HepG2 (cell line): ENCODE measurements around the gene SLTM. TPM values are rescaled to one million over a fixed set of nuclear protein-coding genes. Genes with fewer than 3 reads are reported as not detected.

ENCODE experiments used
- EHMT2 ChIP-seq: fragments of 200-600 bp; sonication (generic); IDR thresholded peaks from 2 replicates; pipeline ENCODE4 v1.7.0; 2017; ENCODE audit warnings: antibody characterized with exemption, low read depth, low read length, borderline replicate concordance
- ELF3 ChIP-seq: IDR thresholded peaks from 2 replicates; pipeline ENCODE4 v1.6.1; 2016; ENCODE audit warnings: missing genetic modification reagents, missing compliant biosample characterization
- GMEB1 ChIP-seq: sonication (generic); formaldehyde crosslinking; IDR thresholded peaks from 2 replicates; pipeline ENCODE4 v1.5.1; 2020; ENCODE audit warnings: missing genetic modification reagents, mild to moderate bottlenecking, borderline replicate concordance
- IKZF1 ChIP-seq: fragments of 450-650 bp; IDR thresholded peaks from 2 replicates; pipeline ENCODE4 v1.7.1; 2016
- LRRFIP1 ChIP-seq: sonication (generic); formaldehyde crosslinking; conservative IDR thresholded peaks from 2 replicates; pipeline ENCODE4 v1.4.0; 2020; ENCODE audit warnings: missing genetic modification reagents
- NCOA5 ChIP-seq: sonication (generic); formaldehyde crosslinking; IDR thresholded peaks from 2 replicates; pipeline ENCODE4 v1.4.0; 2020; ENCODE audit warnings: missing genetic modification reagents
- NFKB2 ChIP-seq: sonication (generic); formaldehyde crosslinking; IDR thresholded peaks from 2 replicates; pipeline ENCODE4 v1.4.0; 2020; ENCODE audit warnings: missing genetic modification reagents, borderline replicate concordance
- RXRB ChIP-seq: IDR thresholded peaks from 2 replicates; pipeline ENCODE4 v1.6.1; 2016; ENCODE audit warnings: borderline replicate concordance, missing genetic modification reagents, missing compliant biosample characterization
- SPEN ChIP-seq: sonication (generic); formaldehyde crosslinking; IDR thresholded peaks from 2 replicates; pipeline ENCODE4 v1.5.1; 2020; ENCODE audit warnings: low read depth, mild to moderate bottlenecking, missing genetic modification reagents
- THAP11 ChIP-seq: IDR thresholded peaks from 2 replicates; pipeline ENCODE4 v1.6.1; 2016; ENCODE audit warnings: missing biosample characterization, missing genetic modification reagents
- ZFP1 ChIP-seq: IDR thresholded peaks from 2 replicates; pipeline ENCODE4 v1.6.1; 2016
- ZNF510 ChIP-seq: sonication (generic); formaldehyde crosslinking; IDR thresholded peaks from 2 replicates; pipeline ENCODE4 v1.4.0; 2020; ENCODE audit warnings: low read depth, mild to moderate bottlenecking, missing genetic modification reagents
- ZNF775 ChIP-seq: sonication (generic); formaldehyde crosslinking; IDR thresholded peaks from 2 replicates; pipeline ENCODE4 v1.4.0; 2020; ENCODE audit warnings: missing genetic modification reagents, mild to moderate bottlenecking, moderate library complexity, borderline replicate concordance
- ZNF790 ChIP-seq: sonication (generic); formaldehyde crosslinking; IDR thresholded peaks from 2 replicates; pipeline ENCODE4 v1.8.0; 2022; ENCODE audit warnings: missing genetic modification reagents, mild to moderate bottlenecking, borderline replicate concordance
- polyA plus RNA-seq, 8 experiments: library from polyadenylated mRNA; depleted of rRNA in 3 of 8; stranded (reverse) in 7 of 8; unstranded in 1 of 8; fragments of >200 nt; fragmentation: Illumina TruSeq in 4 of 8; extraction: Trizol in 4 of 8; gene quantifications; 2 replicates each; pipeline versions ENCODE4 v1.2.1 to v1.2.3, GENCODE V29; 2011 to 2016; ENCODE audit warnings: low read depth in 4 of 8, missing spikeins in 1 of 8, mixed read lengths in 1 of 8; ENCODE audit not compliant: insufficient read depth in 1 of 8
- total RNA-seq, 5 experiments: library from RNA; depleted of rRNA; stranded (reverse); fragments of >200 nt; fragmentation: Illumina TruSeq; extraction: Trizol; gene quantifications; 2 replicates each; pipeline ENCODE4 v1.2.3, GENCODE V29; 2016; ENCODE audit warnings: low read depth in 1 of 5
- TF ChIP-seq, protein P1 (sequence below): sonication (generic); formaldehyde crosslinking; IDR thresholded peaks from 2 replicates; pipeline ENCODE4 v1.5.0; 2020; ENCODE audit warnings: missing genetic modification reagents, mild to moderate bottlenecking, borderline replicate concordance
- TF ChIP-seq, protein P2 (sequence below): sonication (generic); formaldehyde crosslinking; conservative IDR thresholded peaks from 2 replicates; pipeline ENCODE4 v1.4.0; 2020; ENCODE audit warnings: mild to moderate bottlenecking, missing genetic modification reagents, moderate library complexity
- TF ChIP-seq, protein P3 (sequence below): sonication (generic); formaldehyde crosslinking; IDR thresholded peaks from 2 replicates; pipeline ENCODE4 v1.9.0; 2021; ENCODE audit warnings: missing genetic modification reagents, mild to moderate bottlenecking, borderline replicate concordance

SLTM gene
- total and polyA plus RNA-seq, 2 of the 13 experiments (the other 11 are each of a cell fraction or from before 2014, with no cell fraction given) = 22.0 to 64.2 TPM

- TF ChIP-seq, protein P1, sequence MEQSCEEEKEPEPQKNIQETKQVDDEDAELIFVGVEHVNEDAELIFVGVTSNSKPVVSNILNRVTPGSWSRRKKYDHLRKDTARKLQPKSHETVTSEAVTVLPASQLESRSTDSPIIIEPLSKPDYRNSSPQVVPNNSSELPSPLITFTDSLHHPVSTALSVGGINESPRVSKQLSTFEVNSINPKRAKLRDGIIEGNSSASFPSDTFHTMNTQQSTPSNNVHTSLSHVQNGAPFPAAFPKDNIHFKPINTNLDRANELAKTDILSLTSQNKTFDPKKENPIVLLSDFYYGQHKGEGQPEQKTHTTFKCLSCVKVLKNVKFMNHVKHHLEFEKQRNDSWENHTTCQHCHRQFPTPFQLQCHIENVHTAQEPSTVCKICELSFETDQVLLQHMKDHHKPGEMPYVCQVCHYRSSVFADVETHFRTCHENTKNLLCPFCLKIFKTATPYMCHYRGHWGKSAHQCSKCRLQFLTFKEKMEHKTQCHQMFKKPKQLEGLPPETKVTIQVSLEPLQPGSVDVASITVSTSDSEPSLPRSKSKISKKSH = no peak
- peak; percentile 86; the same call in 1 of the 2 replicates for TF ChIP-seq ZNF790
- no peak for TF ChIP-seq ELF3 (CRISPR knock-in tag)
- TF ChIP-seq GMEB1 = peak; percentile 89
- 0 out of 2 replicates have a peak, but pooled peaks have one; percentile 40 for TF ChIP-seq ZNF510 (CRISPR knock-in tag)
- TF ChIP-seq LRRFIP1 (CRISPR knock-in tag) = no peak
- TF ChIP-seq NCOA5 = no peak
- peak; percentile 71 for TF ChIP-seq THAP11 (CRISPR knock-in tag)
- peak; percentile 88; the same call in 1 of the 2 replicates for TF ChIP-seq NFKB2 (CRISPR knock-in tag)
- TF ChIP-seq RXRB (CRISPR knock-in tag) = no peak
- no peak for TF ChIP-seq EHMT2
- TF ChIP-seq, protein P2, sequence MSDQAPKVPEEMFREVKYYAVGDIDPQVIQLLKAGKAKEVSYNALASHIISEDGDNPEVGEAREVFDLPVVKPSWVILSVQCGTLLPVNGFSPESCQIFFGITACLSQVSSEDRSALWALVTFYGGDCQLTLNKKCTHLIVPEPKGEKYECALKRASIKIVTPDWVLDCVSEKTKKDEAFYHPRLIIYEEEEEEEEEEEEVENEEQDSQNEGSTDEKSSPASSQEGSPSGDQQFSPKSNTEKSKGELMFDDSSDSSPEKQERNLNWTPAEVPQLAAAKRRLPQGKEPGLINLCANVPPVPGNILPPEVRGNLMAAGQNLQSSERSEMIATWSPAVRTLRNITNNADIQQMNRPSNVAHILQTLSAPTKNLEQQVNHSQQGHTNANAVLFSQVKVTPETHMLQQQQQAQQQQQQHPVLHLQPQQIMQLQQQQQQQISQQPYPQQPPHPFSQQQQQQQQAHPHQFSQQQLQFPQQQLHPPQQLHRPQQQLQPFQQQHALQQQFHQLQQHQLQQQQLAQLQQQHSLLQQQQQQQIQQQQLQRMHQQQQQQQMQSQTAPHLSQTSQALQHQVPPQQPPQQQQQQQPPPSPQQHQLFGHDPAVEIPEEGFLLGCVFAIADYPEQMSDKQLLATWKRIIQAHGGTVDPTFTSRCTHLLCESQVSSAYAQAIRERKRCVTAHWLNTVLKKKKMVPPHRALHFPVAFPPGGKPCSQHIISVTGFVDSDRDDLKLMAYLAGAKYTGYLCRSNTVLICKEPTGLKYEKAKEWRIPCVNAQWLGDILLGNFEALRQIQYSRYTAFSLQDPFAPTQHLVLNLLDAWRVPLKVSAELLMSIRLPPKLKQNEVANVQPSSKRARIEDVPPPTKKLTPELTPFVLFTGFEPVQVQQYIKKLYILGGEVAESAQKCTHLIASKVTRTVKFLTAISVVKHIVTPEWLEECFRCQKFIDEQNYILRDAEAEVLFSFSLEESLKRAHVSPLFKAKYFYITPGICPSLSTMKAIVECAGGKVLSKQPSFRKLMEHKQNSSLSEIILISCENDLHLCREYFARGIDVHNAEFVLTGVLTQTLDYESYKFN = 0 out of 2 replicates have a peak, but pooled peaks have one; percentile 16
- TF ChIP-seq, protein P3, sequence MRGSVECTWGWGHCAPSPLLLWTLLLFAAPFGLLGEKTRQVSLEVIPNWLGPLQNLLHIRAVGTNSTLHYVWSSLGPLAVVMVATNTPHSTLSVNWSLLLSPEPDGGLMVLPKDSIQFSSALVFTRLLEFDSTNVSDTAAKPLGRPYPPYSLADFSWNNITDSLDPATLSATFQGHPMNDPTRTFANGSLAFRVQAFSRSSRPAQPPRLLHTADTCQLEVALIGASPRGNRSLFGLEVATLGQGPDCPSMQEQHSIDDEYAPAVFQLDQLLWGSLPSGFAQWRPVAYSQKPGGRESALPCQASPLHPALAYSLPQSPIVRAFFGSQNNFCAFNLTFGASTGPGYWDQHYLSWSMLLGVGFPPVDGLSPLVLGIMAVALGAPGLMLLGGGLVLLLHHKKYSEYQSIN = no peak
- peak; percentile 82; the same call in 1 of the 2 replicates for TF ChIP-seq SPEN (CRISPR knock-in tag)
- 0 out of 2 replicates have a peak, but pooled peaks have one; percentile 3 for TF ChIP-seq ZFP1 (CRISPR knock-in tag)
- TF ChIP-seq ZNF775 = no peak
- no peak for TF ChIP-seq IKZF1
These were observed at the start of gene SLTM (continued) for GRCh38 chr15:58933281-58934113.
